PFSK-1 (cell line): Measurements from ENCODE around the gene CNTNAP2.

ENCODE experiments used
- FOXP2 ChIP-seq: optimal IDR thresholded peaks from 2 replicates; pipeline ENCODE3; 2011; ENCODE audit warnings: borderline replicate concordance, control low read depth, inconsistent platforms; ENCODE audit not compliant: insufficient read depth; ENCODE audit errors: extremely low read length, extremely low read depth
- POLR2AphosphoS5 ChIP-seq: IDR thresholded peaks from 2 replicates; pipeline ENCODE4 v1.6.1; 2012; ENCODE audit warnings: low read depth, mild to moderate bottlenecking, control low read depth, low read length, moderate library complexity
- SIN3A ChIP-seq: IDR thresholded peaks from 2 replicates; pipeline ENCODE4 v1.6.1; 2012; ENCODE audit warnings: mild to moderate bottlenecking, low read length, moderate library complexity, borderline replicate concordance; ENCODE audit not compliant: insufficient read depth
- TAF1 ChIP-seq: IDR thresholded peaks from 2 replicates; pipeline ENCODE4 v1.6.1; 2012; ENCODE audit warnings: low read length, control low read depth, borderline replicate concordance; ENCODE audit not compliant: insufficient read depth
- TF ChIP-seq, protein P1 (sequence below), 2 experiments: IDR thresholded peaks; 2 replicates each; pipeline versions ENCODE4 v1.6.1 to v1.8.0; 2011 to 2012; ENCODE audit warnings: low read depth in 2 of 2, low read length in 2 of 2, control low read depth in 1 of 2, inconsistent platforms in 1 of 2, mild to moderate bottlenecking in 1 of 2, moderate library complexity in 1 of 2; ENCODE audit not compliant: insufficient read depth in 1 of 2

Gene CNTNAP2

DNA sequence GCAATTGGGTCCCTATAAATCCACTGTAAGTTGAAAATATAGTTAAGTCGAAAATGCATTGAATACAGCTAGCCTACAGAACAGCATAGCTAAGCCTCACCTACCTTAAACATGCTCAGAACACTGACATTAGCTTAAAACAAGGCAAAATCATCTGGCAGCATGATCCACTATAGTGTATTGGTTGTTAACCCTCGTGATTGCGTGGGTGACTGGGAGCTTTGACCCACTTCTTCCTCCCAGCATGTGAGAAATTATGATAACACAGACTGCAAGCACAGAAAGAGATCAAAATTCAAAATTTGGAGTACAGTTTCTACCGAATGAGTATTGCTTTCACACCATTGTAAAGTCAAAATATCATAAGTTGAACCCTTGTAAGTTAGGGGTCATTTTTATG, 22.3 kb downstream of the CNTNAP2 start:
- no peak for TF ChIP-seq FOXP2
- TF ChIP-seq POLR2AphosphoS5 = no peak
- TF ChIP-seq TAF1 = no peak
- TF ChIP-seq, protein P1, sequence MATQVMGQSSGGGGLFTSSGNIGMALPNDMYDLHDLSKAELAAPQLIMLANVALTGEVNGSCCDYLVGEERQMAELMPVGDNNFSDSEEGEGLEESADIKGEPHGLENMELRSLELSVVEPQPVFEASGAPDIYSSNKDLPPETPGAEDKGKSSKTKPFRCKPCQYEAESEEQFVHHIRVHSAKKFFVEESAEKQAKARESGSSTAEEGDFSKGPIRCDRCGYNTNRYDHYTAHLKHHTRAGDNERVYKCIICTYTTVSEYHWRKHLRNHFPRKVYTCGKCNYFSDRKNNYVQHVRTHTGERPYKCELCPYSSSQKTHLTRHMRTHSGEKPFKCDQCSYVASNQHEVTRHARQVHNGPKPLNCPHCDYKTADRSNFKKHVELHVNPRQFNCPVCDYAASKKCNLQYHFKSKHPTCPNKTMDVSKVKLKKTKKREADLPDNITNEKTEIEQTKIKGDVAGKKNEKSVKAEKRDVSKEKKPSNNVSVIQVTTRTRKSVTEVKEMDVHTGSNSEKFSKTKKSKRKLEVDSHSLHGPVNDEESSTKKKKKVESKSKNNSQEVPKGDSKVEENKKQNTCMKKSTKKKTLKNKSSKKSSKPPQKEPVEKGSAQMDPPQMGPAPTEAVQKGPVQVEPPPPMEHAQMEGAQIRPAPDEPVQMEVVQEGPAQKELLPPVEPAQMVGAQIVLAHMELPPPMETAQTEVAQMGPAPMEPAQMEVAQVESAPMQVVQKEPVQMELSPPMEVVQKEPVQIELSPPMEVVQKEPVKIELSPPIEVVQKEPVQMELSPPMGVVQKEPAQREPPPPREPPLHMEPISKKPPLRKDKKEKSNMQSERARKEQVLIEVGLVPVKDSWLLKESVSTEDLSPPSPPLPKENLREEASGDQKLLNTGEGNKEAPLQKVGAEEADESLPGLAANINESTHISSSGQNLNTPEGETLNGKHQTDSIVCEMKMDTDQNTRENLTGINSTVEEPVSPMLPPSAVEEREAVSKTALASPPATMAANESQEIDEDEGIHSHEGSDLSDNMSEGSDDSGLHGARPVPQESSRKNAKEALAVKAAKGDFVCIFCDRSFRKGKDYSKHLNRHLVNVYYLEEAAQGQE (IDR thresholded peaks at IDR 0.05; ENCODE audit: insufficient read depth in 1 of 2, low read depth in 2 of 2, low read length in 2 of 2) = no peak
- no peak for TF ChIP-seq SIN3A

DNA sequence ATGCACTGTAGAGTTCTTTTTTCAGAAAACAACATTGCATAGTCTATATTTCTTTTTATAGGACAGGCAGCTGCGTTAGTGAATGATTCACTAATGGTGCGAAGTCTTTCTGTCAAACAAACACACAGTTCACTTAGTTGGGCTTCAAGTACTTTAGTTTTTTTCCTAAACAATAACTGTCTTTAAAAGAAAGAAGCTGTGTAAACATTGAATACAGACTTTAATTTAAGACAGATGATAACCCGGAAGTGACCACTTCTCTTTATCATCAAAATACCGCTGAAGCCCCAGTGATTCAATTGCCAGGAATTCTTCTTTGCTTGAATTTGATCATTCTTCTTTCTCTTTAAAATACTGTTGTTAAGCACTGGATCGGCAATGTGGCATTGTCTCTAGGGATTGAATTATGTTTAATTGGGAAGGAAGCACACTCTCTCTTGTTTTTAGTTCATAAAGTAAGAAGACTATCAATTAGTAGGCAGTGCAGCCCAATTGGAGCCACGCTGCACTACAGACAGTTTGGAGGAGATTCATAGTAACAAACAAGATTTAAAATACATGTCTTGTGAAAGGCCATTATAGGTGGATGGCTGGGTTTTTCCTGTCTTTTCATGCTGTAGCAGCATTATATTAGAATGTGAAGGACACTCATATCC, 30.4 kb downstream of the CNTNAP2 start:
- TF ChIP-seq FOXP2 = no peak
- no peak for TF ChIP-seq TAF1
- TF ChIP-seq, protein P1 (IDR thresholded peaks at IDR 0.05; ENCODE audit: insufficient read depth in 1 of 2, low read depth in 2 of 2, low read length in 2 of 2) = no peak
- TF ChIP-seq POLR2AphosphoS5 = no peak
- TF ChIP-seq SIN3A = no peak

DNA sequence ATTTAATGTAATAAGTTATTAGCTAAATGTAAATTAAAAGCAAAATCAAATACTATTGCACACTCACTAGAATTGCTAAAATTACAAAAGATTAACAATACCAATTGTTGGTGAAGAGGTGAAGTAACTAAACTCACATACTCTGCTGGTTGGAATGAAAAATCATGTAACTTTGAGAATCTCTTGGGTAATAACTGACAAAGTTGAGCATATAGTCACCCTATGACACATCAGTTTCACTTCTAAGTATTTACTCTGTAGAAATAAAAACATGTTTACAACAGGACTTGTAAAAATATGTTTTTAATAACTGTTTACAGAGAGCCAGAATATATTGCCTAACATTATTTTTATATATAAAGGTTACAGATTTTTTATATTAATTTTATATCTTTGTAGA, 33.6 kb downstream of the CNTNAP2 start:
- TF ChIP-seq POLR2AphosphoS5 = no peak
- TF ChIP-seq SIN3A = no peak
- TF ChIP-seq TAF1 = no peak
- no peak for TF ChIP-seq FOXP2
- TF ChIP-seq, protein P1 (IDR thresholded peaks at IDR 0.05; ENCODE audit: insufficient read depth in 1 of 2, low read depth in 2 of 2, low read length in 2 of 2) = no peak

DNA sequence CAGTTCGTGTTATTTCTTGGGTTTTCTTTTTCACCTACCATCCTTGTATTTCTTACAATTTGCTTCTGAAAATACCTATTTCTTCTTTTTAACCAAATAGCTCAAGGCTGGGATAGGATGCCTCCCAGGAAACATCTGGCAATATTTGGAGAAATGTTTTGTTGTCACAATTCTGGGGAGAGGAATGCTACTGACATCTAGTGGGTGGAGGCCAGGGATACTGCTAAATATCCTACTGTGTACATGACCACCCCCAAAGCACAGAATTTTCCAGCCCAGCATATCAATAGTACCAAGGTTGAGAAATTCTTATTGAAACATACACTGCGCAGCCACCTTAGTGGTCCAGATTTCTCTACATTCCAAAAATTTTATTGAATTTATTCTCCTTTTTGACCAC, 55.5 kb downstream of the CNTNAP2 start:
- TF ChIP-seq SIN3A (no peak), POLR2AphosphoS5 (no peak)

DNA sequence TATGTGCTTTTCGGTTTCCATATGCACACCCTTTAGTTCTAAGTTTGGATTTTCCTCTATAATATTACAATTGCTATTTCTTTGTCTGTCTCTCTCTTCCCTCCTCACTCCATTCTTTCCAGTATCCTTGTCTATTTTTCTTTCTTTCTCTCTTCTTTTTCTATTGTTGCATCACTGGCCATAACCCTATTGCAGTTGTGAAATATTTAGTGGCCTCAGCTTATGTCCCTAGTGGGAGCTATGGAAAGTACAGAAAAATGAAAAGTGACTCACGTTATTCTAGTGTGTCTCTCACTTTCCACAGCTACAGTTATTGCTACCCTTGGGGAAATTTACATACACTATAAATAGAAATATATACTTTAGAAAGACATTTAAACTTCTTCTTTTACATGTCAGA, 59.1 kb downstream of the CNTNAP2 start:
- TF ChIP-seq, protein P1 (IDR thresholded peaks at IDR 0.05; ENCODE audit: insufficient read depth in 1 of 2, low read depth in 2 of 2, low read length in 2 of 2) = no peak
- TF ChIP-seq POLR2AphosphoS5 (no peak), TAF1 (no peak), FOXP2 (no peak), SIN3A (no peak)
